GM19023 (cell line): ENCODE measurements around the gene JDP2.
"Not testable (repeated sequence)": the region's sequence is repeated elsewhere in the genome, so short reads cannot be mapped to it uniquely, and the experiment has no call there.

ENCODE experiments used
- ATAC-seq: cut with Tn5 transposase; IDR thresholded peaks from one replicate; pipeline ENCODE4 v1.9.1; 2021; ENCODE audit warnings: mild to moderate bottlenecking, moderate library complexity; ENCODE audit not compliant: unreplicated experiment

JDP2 gene

DNA sequence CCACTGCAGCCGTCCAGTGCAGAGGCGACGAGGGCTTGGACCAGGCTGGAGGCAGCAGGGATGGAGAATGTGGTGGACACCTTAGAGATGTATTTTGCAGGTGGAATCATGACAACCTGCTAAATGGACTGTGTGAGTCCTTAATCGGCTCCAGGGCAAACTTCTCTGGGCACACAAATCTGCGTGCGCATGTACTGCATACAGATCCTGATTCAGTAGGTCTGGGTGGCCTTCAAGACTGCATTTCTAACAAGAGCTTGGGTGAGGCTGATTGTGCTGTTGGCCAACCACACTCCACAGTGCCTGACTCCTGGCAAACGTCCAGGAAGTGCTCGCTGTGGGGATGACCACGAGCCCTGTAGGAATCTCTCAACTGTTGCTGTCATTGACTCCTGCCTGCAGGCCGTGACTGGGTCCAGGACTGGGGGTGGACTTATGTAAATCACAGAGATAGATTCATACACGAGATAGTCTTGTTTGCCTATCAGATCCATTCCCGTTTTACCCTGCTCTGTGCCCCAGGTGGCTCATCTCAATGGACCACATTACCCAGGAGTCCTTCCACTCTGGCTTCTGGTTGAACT, 27.2 kb downstream of the JDP2 start:
- no peak for ATAC-seq

DNA sequence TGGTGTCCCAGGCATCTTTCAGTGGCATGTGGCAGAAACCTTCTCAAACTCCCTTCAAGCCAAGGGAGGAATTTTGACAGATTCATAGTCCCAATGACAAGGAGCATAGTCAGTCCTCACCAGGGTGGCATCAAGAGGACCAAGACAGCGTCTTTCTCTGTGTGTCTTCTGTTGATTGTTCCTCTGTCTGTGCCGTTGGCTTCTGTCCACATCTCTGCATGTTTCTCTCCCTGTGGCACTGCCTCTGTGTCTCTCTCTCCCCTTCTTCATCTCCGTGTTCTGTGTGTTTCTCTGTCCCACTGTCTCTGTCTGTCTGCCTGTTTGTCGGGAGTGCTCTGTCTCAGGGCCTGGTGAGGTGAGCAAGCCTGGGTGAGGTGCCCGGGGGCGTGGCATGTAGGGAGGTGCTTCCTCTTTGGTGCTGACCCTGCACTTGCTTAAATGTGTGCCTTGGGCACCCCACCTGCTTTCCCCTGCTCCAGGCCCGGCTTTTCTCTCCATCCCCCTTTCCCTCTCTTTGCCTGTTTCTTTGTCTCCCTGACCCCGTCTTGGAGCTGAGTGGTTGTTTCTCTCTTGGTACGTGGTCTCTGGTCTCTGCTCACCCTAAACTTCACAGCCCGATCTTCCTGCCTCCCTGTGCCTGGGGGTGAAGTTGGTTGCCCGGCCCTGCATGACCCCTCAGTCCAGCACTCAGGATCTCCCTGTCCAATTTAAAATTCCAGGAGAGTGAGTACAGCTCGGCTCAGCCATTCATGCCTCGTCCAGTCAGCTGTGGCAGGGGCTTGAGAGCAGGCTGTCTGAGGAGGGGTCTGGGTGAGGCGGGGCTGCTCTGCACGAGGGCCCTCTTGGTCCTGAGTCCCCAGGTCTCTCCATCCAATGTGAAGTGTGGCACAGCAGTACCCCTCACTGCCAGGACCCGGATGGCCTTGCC, 28.5 kb downstream of the JDP2 start:
- no peak for ATAC-seq

DNA sequence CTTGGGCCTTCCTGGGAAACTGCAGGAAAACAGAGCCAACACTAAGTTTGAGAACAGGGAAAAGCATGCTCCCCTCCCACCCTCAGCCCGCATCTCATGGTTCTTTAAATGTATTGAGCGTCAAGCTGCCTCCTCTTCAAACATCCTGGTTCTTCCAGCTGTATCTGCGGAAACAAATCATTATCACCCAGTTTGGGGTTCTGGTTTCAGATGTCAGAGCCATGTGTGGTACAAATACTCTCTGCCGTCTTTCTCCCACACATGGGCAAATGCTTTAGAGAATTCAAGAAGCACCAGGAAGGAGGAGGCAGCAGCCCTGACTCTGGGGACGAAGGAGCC, 29.1 kb downstream of the JDP2 start:
- no peak for ATAC-seq

DNA sequence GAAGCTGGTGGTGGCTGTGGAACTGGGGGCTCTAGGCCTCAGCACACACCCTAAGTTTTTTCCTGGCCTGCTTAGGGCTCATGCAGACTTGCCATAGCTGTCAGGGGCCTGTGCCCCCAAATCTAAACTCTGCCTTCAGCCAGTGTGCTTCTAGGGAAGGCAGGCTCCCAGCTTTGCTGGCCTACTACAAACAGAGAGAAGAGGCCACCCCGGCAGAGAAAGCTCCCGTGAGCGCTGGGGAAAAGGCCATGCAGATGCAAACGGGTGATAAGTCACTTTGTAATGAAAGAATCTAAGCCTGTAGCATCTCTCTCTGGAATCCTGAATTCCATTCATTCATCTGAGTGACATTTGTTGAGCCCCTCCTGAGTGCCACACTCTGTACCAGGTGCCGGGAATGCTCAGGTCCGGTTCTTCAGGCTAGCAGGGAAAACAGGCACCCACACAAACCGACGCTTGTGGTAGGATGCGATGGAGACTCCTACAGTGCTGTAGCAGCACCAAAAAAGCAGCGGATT, 29.9 kb downstream of the JDP2 start:
- ATAC-seq, result no peak

DNA sequence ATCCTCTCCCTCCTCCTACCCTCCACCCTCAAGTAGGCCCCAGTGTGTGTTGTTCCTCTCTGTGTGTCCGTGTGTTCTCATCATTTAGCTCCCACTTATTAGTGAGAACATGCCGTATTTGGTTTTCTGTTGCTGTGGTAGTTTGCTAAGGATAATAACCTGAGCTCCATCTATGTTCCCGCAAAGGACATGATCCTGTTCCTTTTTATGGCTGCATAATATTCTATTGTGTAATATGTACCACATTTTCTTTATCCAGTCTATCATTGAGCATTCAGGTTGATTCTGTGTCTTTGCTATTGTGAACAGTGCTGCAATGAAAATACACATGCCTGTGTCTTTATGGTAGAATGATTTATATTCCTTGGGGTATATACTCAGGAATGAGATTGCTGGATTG, 30.5 kb downstream of the JDP2 start:
- ATAC-seq, result no peak

DNA sequence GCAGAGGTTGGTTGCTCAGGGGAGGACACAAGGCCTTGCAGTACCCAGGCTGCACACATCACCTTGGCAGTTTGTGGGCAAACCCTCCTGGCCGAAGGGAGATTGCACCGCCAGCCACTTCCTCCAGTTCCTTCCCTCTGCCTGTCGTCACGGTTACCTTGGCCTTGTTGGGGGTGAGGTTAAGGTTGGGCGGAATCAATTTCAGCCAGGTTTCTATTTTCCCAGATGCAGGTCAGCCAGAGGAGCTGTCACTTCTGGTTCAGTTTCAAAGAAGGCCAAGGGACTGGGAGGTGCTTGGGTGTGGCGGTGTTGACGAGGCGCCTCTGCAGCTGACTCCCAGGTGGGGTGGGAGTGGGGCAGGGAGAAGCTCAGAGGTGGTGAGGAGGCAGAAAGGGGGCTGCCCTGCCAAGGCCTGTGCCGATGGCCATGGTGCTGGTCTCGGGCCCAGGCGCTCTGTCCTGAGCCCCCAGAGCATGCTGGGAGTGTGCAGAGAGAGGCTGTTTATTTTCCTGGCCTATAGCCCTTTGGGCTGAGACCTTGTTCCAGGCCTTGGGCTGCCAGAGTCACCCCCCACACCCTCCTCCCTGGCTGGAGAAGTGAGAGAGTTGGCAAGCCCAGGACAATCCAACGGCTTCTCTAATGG, 31.4 kb downstream of the JDP2 start:
- ATAC-seq, result no peak

DNA sequence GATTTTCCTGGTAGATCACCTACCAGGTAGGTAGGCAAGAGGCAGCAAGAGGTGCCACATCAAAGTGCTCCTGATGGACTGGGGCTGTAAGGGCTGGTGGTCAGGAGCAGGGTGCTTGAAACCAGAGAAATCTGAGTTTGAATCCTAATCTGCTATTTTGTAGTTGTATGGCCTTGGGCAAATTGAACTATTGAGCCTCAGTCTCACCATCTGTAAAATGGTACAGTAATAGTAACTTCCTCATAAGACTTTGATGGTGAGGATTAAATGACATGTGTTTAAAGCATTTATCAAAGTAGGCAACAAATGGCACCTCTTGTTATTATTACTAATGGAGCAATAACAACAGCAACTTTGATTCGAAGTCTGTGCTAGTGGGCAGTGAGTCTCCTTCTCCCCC, 32.0 kb downstream of the JDP2 start:
- no peak for ATAC-seq

DNA sequence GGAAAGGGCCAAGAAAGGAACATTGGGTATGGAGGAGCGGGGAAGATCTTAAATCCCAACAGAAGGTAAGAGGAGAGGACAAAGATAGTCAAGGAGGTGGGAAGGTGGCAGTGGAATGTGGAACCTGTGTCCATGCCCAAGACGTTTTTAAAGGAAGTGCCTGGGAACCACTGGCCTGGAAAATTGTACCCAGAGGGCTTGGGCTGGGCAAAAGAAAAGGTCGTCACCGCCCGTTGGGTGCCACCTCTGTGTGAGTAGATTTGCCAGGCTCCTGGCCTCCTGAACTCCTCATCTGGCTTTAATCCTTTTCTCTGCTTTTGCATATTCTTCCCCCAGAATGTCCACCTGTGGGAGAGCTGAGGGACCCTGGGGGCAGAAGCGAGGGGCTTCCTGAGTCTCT, 32.6 kb downstream of the JDP2 start:
- ATAC-seq, result no peak

DNA sequence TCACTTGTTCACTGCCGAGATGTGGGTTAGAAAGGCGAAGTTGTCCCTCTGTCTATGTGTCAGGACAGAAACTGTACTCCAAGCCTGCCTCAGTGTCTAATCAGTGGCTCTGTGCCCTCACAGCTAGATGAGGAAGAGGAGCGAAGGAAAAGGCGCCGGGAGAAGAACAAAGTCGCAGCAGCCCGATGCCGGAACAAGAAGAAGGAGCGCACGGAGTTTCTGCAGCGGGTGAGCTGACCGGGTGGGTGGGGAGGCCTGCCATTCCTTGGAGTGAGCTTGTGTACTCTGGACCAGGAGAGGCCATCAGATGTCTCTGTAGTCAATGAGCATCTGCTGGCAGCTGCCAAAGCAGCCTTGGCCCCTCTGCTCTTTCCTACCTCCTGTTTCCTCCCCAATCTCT, 33.5 kb downstream of the JDP2 start:
- ATAC-seq, result no peak

DNA sequence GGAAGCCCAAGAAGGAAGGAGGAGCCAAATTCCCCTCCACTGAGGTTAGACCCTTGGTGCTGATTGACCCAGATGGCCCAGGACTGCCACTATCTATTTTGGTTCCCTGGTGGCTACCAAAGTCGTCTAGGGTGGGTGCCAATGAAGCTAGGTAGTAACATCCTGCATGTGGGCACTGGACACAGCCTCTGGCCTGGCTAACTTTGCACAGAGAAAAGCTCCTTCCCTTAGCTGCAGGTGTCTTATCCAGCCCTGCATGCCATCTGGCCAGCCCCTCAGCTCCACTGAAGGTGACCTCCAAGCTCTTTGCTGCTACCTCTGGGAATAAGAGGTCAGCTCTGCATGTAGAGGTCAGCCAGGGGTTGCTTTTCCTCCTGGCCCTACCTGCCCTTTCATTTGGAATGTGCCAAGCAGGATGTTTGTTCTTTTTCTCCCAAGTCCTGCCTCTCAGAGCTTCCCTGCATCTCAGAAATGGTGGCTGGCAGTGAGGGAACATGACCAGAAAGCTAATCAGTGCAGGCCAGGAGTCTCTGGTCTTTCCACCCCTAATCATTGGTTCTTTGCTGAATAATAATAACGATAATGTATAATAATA, 34.0 kb downstream of the JDP2 start:
- no peak for ATAC-seq

DNA sequence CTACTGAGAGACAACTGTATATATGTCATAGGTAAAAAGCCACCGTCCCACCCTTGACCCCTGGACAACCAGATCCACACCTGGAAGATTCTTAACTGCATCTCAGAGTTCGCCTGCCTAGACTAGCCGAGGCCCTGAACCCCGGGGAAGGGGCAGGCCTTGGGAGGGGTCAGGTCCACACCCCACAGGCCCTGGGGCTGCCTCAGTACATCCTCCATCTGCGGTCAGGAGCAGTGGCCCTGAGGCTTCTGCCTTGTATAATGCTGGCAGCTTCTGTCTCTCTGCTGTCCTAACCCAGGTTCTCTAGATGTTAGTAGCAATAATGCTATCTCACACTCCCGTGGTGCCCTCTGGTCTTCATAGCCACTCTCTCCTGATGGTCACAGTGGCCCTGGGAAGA, 36.8 kb downstream of the JDP2 start:
- no peak for ATAC-seq

DNA sequence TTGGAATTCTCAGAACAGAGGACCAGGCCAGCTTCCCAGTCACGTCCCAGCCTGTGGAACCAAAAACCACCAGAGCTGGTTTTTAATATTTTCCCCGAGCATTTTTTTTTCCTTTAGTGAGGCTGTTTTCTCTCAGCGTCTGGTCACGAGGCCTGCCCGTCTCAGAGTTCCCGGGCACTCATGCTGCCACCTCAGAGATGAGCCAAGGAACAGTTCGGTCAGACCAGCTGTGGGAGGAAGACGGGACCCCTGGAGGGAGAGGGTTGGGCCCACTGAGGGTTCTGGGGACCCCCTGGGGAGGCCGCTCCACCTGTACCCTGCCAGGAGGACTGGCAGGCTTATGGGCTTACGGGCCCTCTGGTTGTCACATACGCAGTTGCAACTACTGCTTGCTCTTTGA, 39.9 kb downstream of the JDP2 start:
- ATAC-seq, result no peak

DNA sequence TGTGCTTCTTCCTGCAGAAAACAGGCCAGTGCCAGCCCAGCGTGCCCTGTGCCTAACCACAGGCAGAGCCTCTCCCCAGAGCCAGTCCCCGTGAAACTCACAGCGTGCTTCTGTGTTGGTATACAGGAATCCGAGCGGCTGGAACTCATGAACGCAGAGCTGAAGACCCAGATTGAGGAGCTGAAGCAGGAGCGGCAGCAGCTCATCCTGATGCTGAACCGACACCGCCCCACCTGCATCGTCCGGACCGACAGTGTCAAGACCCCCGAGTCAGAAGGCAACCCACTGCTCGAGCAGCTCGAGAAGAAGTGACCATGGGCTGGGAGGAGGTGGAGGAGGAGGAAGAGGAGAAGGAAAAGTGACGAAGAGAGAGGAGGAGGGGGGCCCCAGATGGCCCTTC, 41.3 kb downstream of the JDP2 start:
- ATAC-seq, result no peak

DNA sequence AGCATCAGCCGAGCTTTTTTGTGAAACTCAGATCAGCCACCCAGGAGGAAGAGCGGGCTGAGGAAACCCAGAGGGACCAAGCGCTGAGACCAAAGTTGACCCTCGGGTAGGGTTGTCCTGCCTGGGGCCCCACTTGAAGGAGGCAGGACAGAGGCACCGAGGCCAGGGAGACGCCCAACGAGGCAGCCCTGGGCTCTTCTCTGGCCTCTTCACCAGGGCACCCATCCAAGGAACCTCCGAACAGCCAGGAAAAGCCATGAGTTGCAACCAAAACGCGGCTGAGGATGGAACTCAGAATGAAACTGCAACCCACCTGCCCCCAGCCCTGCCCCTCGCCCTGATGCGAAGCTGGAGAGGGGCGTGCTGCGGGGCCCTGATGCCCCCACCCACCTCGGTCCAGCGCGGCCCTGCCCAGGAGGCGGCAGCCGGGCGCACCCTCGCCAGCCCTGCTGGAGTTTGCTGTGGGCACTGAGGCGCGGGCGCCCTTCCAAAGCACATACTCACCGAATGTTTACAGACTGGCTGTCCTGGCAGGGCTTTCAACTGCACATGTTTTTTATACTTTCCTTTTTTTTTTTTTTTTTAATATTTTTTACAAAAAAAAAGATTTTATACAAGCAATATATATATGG, 41.9 kb downstream of the JDP2 start:
- no peak for ATAC-seq

DNA sequence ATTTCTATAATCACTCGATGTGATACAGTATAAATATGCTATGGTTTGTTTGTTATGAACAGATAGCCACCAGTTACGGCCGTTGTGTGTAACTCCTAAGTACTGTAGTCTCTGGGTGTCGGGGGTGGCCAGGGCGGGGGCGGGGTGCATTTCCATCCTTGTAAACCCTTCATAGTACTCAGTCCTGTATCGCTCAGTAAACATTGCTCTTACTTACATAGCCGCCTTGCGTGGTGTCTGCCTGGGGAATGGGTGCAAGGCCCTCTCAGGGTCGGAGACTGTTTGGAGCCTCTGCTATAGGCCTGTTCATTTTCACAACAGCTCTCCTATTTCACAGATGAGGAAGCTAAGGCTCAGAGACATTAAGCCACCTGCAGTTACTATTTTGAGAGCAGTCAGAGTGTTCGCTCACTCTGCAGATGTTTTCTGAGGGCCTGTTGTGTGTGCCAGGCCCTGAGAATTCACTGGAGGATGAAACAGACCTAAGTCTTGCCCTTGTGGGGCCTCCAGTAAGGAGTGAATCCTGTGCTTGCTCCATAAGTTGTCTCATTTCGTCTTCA, 42.5 kb downstream of the JDP2 start:
- no peak for ATAC-seq

DNA sequence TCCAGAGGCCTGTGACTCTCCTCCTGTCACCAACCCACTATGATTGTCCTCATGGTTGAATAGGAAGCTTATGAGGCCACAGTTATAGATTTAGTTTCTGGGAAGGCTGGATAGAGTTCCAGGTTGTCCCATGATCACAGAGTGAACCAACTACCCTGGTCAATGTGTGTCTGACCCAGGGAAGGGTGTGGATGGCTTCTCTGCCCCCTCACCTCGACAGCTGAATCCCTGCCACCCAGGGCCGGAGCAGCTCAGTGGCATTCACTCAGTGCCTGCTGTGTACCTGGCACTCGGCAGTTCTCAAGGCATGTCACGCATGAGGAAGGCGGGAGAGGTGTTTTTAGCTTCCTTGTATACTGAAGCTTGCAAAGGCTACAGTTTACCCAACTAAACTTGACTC, 43.2 kb downstream of the JDP2 start:
- no peak for ATAC-seq

DNA sequence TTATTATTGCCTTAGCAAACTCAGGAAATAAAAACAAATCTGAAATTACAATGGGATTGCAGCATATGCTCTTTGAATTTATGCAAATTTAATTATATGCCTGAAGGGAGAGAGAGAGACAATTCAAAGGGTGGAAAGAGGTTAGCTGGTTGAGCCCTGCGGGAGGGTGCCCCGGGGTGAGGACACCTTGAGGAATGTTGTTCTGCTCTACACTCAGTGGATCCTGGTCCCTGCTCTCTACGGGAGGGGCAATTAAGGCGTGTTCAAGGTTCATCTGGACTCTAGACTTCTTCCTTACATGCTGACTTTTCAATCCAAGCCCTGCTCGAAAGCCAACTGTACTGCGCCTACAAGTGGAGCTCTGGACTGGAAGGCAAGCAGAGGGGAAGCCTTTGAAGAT, 46.3 kb downstream of the JDP2 start:
- not testable (repeated sequence) for ATAC-seq

DNA sequence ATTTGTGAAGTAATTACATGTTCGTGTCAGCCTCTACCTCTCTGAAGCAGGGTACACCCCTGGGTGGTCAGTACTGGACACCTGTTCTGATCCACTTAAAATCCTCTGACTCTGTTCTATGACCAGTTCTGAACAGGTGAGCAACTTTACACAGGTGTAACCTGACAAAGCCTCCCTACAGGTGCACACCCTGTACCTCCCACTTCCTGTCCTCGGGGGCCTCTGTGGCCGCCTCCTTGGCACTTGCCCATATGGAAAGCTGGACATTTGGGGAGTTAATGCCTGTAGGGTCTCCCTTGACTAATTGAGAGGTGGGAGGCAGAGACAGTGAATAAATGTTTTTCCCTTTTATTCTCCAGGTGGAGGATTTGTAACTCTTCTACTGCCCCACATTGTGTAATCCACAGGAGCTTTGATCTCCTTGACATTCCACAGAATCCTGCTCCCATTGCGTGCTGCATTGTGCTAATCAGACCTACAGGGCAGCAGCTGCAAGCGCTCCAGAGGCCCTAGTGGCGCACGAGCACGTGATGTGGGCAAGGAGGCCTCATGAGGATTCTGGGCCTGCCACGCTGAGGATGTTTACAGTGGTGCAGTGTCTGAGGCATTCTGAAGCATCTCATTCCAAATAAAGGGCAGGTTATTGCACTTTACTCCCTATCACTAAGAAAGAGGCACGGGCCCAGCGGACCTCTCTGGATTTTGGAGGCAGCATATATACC, 48.6 kb downstream of the JDP2 start:
- no peak for ATAC-seq

DNA sequence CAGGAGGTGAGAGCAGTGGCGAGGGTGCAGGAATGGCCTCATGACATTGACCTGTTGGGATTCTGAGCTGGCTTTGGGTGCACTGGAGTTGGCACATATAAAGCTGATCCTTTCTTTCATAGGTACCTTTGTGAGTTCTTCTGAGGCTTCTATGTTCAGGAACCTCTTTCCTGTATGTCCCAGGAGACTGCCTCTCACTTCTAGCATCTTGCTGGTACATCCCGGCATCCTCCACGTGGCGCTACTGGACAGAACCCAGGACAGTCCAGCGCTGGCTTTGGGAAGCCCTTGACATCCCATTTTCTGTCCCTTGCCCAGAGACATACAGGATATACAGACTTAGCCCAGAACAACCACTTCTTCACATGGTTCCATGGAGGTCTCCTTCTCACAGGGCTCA, 50.1 kb downstream of the JDP2 start:
- no peak for ATAC-seq
